HL-60 (cell line): ENCODE data around the gene TRERF1.

Experiments used
- CTCF ChIP-seq: IDR thresholded peaks from one replicate; pipeline ENCODE4 v1.5.1; 2011; ENCODE audit warnings: low read length, control low read depth, inconsistent platforms; ENCODE audit not compliant: insufficient read depth
- GABPA ChIP-seq: IDR thresholded peaks from 2 replicates; pipeline ENCODE4 v1.6.1; 2012; ENCODE audit warnings: low read depth
- POLR2AphosphoS5 ChIP-seq: IDR thresholded peaks from 2 replicates; pipeline ENCODE4 v1.6.1; 2012; ENCODE audit warnings: low read depth
- REST ChIP-seq: IDR thresholded peaks from 2 replicates; pipeline ENCODE4 v1.6.1; 2012; ENCODE audit warnings: low read depth; ENCODE audit not compliant: insufficient replicate concordance

GRCh38 chr6:42390228-42390934, 61.3 kb downstream of the TRERF1 start:
- TF ChIP-seq CTCF (no peak), POLR2AphosphoS5 (no peak), REST (no peak), GABPA (no peak)
